Skin epidermis (tissue), 12 donors: Measurements from ENCODE around the gene CDO1.
"Not testable (repeated sequence)": the region's sequence is repeated elsewhere in the genome, so short reads cannot be mapped to it uniquely, and the experiment has no call there.

Experiments
- H3K27ac ChIP-seq, 21 experiments: fragments of 200-600 bp; sonication (generic) in 11 of 21; one replicate each; pipeline ENCODE4 v1.5.0; 2020; ENCODE audit warnings: mild to moderate bottlenecking in 3 of 21, inconsistent platforms in 2 of 21, moderate library complexity in 2 of 21
- H3K4me3 ChIP-seq, 7 experiments: fragments of 200-600 bp; sonication (generic) in 2 of 7; one replicate each; pipeline ENCODE4 v1.5.0; 2020; ENCODE audit warnings: inconsistent platforms in 2 of 7, mild to moderate bottlenecking in 2 of 7, moderate library complexity in 1 of 7

CDO1 gene

DNA sequence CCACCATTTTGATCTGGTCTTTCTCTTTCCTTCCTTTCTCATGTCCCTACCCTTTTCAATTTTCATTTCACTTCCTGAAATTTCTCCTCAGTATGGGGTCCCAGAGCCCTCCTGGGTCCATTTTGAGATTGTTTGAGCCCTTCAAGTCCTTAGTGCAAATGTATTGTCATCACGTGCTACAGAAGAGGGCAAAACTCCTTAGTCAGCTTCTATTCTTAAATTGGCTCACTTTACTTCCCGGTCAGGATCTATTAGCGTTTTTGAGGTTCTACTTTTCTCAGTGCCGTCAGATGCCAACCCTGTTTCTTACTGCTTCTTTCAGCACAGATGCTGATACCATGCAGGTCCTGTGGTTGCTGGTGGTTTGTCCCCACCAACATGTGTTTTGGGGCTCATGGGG, 19.0 kb upstream of the CDO1 start:
- Histone ChIP-seq H3K27ac (no peak overlapping the region), H3K4me3 (no peak overlapping the region)

- Histone ChIP-seq H3K27ac (no peak overlapping the region), H3K4me3 (no peak overlapping the region)
These were observed 14.8 kb upstream of the CDO1 start for GRCh38 chr5:115831163-115831768.

DNA sequence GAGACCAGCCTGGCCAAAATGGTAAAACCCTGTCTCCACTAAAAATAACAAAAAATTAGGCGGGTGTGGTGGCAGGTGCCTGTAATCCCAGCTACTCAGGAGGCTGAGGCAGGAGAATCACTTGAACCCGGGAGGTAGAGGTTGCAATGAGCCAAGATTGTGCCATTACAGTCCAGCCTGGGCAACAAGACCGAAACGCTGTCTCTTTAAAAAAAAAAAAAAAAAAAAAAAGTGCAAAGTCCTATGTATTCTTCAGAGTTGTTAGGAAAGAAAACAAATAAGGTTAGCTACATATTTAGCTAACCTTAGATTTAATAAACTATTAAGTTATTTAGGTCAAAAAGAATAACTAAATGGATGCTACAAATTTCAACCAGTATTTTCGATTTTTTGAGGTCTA, 13.5 kb upstream of the CDO1 start:
- H3K4me3 ChIP-seq, result no peak overlapping the region
- no peak overlapping the region for H3K27ac ChIP-seq

DNA sequence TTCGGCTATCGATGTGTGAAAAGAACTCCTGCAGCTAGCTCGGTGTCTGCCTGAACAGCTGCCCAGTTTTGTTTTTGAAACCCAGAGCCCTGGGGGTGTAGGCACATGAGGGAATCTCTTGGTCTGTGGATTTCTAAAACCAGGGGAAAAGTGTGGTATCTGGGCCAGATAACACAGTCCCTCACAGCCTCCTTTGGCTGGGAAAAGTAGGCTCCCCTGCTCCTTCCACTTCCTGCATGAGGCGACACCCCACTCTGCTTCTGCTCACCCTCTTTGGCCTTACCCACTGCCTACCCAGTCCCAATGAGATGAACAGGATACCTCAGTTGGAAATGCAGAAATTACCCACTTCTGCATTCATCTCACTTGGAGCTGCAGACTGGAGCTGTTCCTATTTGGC, 9.5 kb upstream of the CDO1 start:
- H3K4me3 ChIP-seq, result no peak overlapping the region
- H3K27ac ChIP-seq, result no peak overlapping the region

DNA sequence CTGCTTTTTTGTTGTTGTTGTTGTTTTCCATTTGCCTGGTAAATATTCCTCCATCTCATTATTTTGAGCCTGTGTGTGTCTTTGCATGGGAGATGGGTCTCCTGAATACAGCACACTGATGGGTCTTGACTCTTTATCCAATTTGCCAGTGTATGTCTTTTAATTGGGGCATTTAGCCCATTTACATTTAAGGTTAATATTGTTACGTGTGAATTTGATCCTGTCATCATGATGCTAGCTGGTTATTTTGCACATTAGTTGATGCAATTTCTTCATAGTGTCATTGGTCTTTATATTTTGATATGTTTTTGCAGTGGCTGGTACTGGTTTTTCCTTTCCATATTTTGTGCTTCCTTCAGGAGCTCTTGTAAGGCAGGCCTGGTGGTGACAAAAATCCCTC, 8.5 kb upstream of the CDO1 start:
- H3K4me3 ChIP-seq, H3K27ac ChIP-seq: not testable (repeated sequence)

- H3K27ac ChIP-seq, result no peak overlapping the region
These were observed 4.4 kb upstream of the CDO1 start for GRCh38 chr5:115820846-115821245.

GRCh38 chr5:115818821-115819220, 2.4 kb upstream of the CDO1 start:
- H3K27ac ChIP-seq, result no peak overlapping the region
- no peak overlapping the region for H3K4me3 ChIP-seq

More at GRCh38 chr5:115820846-115821245, 4.4 kb upstream of the CDO1 start:
- no peak overlapping the region for H3K4me3 ChIP-seq

DNA sequence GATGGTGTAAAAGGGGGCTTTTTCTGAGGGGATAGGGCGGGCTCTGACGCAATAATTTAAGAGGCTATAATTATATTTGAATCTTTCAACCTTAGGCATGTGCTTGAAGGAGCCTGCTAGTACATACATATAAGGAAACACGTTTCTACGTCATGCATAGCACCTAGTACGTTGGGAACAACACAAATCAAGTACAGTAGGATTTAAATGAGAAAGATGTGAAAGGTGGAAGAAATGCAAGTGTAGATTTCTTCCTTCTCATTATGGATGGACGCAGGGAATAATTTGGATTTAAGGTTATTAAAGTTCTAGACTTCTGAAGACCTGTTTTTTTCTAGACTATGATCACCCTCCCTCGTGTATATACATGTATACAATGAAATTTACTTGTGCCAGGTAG, 927 bp upstream of the CDO1 start:
- Histone ChIP-seq H3K4me3 (no peak overlapping the region), H3K27ac (no peak overlapping the region)

GRCh38 chr5:115815693-115816225, 700 bp downstream of the CDO1 start:
- Histone ChIP-seq H3K4me3 (peak overlapping the region in 6 of 7 experiments; percentile 19 to 42 (median 28)), H3K27ac (peak overlapping the region in 1 of 21 experiments; percentile 77)

DNA sequence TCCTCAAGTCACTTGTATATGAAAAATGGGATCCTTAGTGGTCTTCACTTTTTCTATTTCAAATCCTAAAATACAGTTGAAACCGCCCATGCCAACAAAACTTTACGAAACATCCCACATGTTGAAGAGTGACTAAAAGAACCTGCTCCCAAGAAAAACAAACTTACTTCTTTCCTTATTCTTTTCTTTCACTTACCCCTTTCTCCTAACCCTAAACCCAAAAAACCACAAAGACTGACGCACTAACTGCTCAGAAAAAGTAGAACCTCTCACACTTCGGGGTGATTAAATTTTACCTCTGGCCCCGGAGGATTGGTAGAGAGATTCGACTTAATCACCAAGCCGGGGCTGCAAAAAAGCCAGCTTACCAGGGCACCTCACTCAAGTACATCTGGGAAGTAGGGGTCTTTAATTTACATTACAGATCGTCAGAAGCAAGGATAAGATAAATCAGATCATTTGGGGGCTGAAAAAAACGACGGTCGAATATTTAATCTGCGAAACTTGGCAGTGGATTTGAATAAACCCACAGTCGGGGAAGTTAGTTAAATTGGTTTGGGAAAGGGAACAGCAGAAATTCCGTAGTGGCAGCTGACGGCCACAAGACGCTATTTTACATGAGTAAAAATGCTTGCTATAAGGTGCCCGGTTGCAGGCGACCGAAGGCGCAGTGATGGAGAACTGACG, 1.3 kb downstream of the CDO1 start:
- Histone ChIP-seq H3K27ac (no peak overlapping the region), H3K4me3 (peak overlapping the region in 3 of 7 experiments; percentile 27 to 42 (median 30))

DNA sequence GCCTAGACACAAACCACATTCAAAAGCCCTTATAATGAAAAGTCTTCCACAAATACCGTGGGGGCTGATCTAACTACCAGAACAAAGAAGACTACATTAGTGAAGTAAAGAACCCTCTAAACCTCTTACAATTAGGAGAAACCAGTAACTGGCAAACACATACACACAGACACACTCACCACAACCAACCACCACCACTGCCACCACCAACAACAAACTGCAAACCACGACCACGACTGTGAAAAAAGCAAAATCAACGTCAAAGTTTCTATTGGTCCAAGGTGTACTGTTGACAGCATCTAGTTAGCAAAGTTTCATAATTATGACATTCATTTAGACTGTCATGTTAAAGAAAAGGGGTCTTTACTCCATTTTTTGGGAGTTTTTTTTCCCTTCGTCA, 2.7 kb downstream of the CDO1 start:
- Histone ChIP-seq H3K4me3 (no peak overlapping the region), H3K27ac (no peak overlapping the region)

DNA sequence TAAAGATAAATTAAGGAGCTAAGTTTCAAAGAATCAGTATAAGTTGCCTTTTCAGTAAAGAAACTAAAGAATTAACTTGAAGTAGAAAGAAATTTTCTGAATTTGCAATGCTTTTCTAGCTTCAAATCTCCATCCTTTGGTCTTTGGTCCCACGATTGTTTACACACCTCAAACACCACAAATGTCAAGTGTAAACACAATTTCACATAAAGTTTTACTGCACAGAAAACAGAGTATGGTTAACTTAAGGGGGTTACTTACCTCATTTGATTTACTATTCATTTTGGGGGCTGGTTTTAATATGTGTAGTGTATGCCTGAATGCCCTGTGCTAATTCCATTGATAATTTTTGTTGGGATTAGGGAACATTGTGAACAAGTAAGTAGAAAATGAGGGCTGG, 4.1 kb downstream of the CDO1 start:
- H3K4me3 ChIP-seq, result no peak overlapping the region
- H3K27ac ChIP-seq, result no peak overlapping the region

DNA sequence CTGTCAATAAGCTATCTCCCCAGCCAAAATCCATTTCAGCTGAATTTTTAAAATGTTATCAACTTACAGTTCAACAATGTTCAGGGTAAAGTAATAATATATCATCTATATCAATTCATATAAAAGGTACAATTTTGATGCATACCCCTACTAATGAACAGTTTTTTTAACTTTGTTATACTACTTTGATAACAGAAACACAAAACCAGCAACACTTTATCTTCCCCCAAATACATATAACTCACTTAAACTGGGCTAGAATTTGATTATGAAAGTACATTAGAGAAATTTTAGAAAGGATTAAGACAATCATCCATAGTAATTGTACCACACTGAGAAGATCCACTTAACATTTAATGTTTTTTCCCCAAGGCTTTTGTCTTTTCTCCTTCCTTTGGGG, 5.1 kb downstream of the CDO1 start:
- Histone ChIP-seq H3K4me3 (no peak overlapping the region), H3K27ac (no peak overlapping the region)

- H3K4me3 ChIP-seq, result no peak overlapping the region
- no peak overlapping the region for H3K27ac ChIP-seq
These were observed 5.7 kb downstream of the CDO1 start for GRCh38 chr5:115810761-115811160.

DNA sequence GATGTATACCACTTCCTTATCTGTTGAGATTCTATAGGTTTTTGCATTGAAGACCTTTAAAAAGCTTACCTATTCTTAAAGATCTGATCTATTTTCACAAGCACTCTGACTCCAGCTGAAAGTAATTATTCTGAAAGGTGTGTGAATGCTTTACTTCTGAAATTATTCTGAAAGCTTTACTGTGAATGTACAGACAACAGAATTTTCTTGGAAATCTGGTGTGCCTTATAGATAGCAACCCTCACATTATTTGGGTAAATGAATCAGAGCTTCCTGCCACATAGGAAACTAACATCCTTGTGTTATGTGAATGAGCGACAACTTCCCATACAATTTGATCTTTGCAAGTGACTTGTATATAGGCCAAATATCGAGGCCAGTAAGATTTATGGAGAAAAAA, 6.5 kb downstream of the CDO1 start:
- no peak overlapping the region for H3K4me3 ChIP-seq
- H3K27ac ChIP-seq, result no peak overlapping the region

GRCh38 chr5:115808066-115808465, 8.4 kb downstream of the CDO1 start:
- H3K27ac ChIP-seq, H3K4me3 ChIP-seq: not testable (repeated sequence)

- Histone ChIP-seq H3K27ac (no peak overlapping the region), H3K4me3 (no peak overlapping the region)
These were observed 8.8 kb downstream of the CDO1 start for GRCh38 chr5:115807654-115808052.

DNA sequence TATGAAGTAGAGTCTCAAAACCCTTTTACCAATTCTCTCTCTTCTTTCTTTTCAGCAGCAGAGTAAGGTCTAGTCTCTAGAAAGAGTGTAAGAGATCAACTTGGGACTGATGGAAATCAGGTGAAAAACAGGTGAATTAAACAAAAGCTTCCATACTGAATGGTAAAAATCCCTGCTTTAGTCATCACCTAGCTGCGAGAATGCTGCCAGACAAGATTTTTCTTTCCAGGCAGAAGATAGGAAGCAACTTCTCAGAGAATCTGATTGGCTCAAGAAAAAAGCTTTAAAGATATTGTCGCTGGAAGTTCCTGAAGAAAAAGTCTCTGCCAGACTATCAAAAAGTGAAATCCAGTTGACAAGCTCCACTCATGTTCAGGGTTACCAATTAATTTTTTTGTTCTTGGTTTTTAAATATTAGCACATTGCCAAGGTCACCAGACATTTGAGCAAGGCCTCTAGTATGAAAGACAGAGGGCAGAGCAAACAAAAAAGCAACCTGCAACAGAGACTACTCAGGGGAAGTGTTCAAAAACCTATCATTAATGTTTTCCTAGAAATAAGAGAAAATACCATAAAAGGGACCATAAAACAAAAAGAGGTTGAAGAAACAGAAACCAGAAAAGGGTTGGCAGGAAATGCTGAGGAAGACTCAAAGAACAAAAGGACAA, 9.3 kb downstream of the CDO1 start:
- H3K27ac ChIP-seq, result no peak overlapping the region
- no peak overlapping the region for H3K4me3 ChIP-seq

DNA sequence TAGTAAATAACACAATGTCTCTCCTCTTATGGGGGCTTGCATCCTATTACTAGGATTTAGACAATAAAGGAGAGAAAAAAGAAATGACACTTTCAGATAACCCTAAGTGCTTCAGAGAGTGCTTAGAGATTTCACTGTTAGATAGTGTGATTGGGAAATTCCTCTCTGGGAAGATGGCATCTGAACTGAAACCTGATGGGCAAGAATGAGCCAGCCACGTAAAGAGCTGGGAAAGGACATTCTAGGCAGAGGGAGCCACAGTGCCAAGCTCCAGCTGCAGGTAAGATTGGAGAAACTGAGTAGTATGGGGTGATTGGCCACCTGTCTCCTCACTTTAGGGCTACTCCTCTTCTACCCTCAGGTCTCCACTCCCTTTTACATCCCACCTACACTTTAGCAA, 14.5 kb downstream of the CDO1 start:
- H3K27ac ChIP-seq, result no peak overlapping the region
- no peak overlapping the region for H3K4me3 ChIP-seq

GRCh38 chr5:115801152-115801551, 15.3 kb downstream of the CDO1 start:
- H3K4me3 ChIP-seq, result no peak overlapping the region

GRCh38 chr5:115800108-115800507, 16.4 kb downstream of the CDO1 start:
- Histone ChIP-seq H3K27ac (no peak overlapping the region), H3K4me3 (no peak overlapping the region)

More at GRCh38 chr5:115801152-115801551, 15.3 kb downstream of the CDO1 start:
- no peak overlapping the region for H3K27ac ChIP-seq
